ENCODE measurements around the gene LRTM2. TPM values are rescaled to one million over a fixed set of nuclear protein-coding genes. Genes with fewer than 3 reads are reported as not detected.

LRTM2 gene
- total RNA-seq, 1 experiment from 2014 or later, result 0.07 TPM

- RAD21 ChIA-PET (ENCODE audit: low non-redundant PET in 1 of 2, low total read pairs in 2 of 2, uncharacterized antibody in 2 of 2, unreplicated experiment in 2 of 2), result no interaction called here
- Histone ChIP-seq H3K36me3 (ENCODE audit: control insufficient read depth in 1 of 2, insufficient read depth in 2 of 2, low read length in 2 of 2) (no peaks in the 10 kb centered on the region), H3K79me2 (ENCODE audit: insufficient read depth, low read length) (no peaks in the 10 kb centered on the region), H2AFZ (ENCODE audit: low read depth, low read length, poor library complexity, severe bottlenecking) (no peak overlapping the region), H3K27ac (ENCODE audit: low read depth, low read length) (no peak overlapping the region), H3K9me2 (ENCODE audit: insufficient read depth) (no peaks in the 10 kb centered on the region), H3K4me3 (replicated peaks in 1 of 2; ENCODE audit: low read depth in 1 of 2, low read length in 2 of 2) (no peak overlapping the region), H3K4me1 (ENCODE audit: control insufficient read depth in 1 of 2, insufficient read depth in 2 of 2, low read length in 2 of 2) (no peaks in the 10 kb centered on the region), H3K9ac (ENCODE audit: low read length) (no peak overlapping the region), H3K27me3 (ENCODE audit: insufficient read depth, low read length) (peaks cover 9% of the 10 kb centered on the region; the same call in 1 of the 2 replicates), H3K4me2 (ENCODE audit: low read length) (no peak overlapping the region), H3K9me3 (ENCODE audit: control insufficient read depth in 1 of 2, insufficient read depth in 1 of 2, low read depth in 1 of 2, low read length in 2 of 2) (no peaks in the 10 kb centered on the region), H4K20me1 (ENCODE audit: insufficient read depth) (no peaks in the 10 kb centered on the region)
- DNase-seq (ENCODE audit: low read depth, low spot score) (no peak), ATAC-seq (no peak)
- BruUV-seq (replicated peaks), result no TSS peak
- POLR2A ChIA-PET, result no interaction called here
- intact Hi-C loops (cut with micrococcal nuclease), result no loop called here
- CTCF ChIA-PET, result no interaction called here
- no peak for TF ChIP-seq SP1 (IDR thresholded peaks at IDR 0.05; ENCODE audit: low read depth)
- TF ChIP-seq SRF (IDR thresholded peaks at IDR 0.05; ENCODE audit: low read depth), result no peak
- TF ChIP-seq POLR2AphosphoS5 (IDR thresholded peaks at IDR 0.05; ENCODE audit: low read depth, low read length), result no peak
- no peak for TF ChIP-seq TCF7L2 (IDR thresholded peaks at IDR 0.05; ENCODE audit: borderline replicate concordance, extremely low read depth, insufficient read depth, insufficient read length)
- no peak for TF ChIP-seq EZH2phosphoT487 (IDR thresholded peaks at IDR 0.05; ENCODE audit: borderline replicate concordance)
- no peak for TF ChIP-seq POLR2A (IDR thresholded peaks at IDR 0.05; ENCODE audit: borderline replicate concordance, extremely low read depth, insufficient read depth, insufficient read length)
- TF ChIP-seq CEBPB (IDR thresholded peaks at IDR 0.05; ENCODE audit: low read depth), result no peak
- no peak for TF ChIP-seq ATF3 (IDR thresholded peaks at IDR 0.05)
- no peak for TF ChIP-seq CTCF (IDR thresholded peaks at IDR 0.05 in 2 of 3, conservative IDR thresholded peaks at IDR 0.05 in 1 of 3; ENCODE audit: borderline replicate concordance in 1 of 3, insufficient read depth in 1 of 3, low read depth in 2 of 3, low read length in 2 of 3)
- TF ChIP-seq JUND (IDR thresholded peaks at IDR 0.05), result no peak
- TF ChIP-seq MAX (IDR thresholded peaks at IDR 0.05), result no peak
- TF ChIP-seq FOSL1 (IDR thresholded peaks at IDR 0.05; ENCODE audit: low read depth), result no peak
- TF ChIP-seq ELF1 (IDR thresholded peaks at IDR 0.05; ENCODE audit: borderline replicate concordance, low read depth), result no peak
- TF ChIP-seq ZFX (IDR thresholded peaks at IDR 0.05), result no peak
- no peak for TF ChIP-seq YY1 (IDR thresholded peaks at IDR 0.05; ENCODE audit: extremely low read depth, insufficient replicate concordance, low read depth, low read length)
- no peak for TF ChIP-seq ZNF274 (IDR thresholded peaks at IDR 0.05; ENCODE audit: low read depth, low read length)
Measured at GRCh38 chr12:1870086-1870485, 49.7 kb downstream of the LRTM2 start.
